Neutrophil (primary cell): ENCODE measurements around the gene DCAF12.
"Not testable (repeated sequence)": the region's sequence is repeated elsewhere in the genome, so short reads cannot be mapped to it uniquely, and the experiment has no call there.

Source experiments
- H3K27ac ChIP-seq: fragments of 200-600 bp; sonication (generic); 2 replicates; pipeline ENCODE4 v1.5.1; 2016; ENCODE audit warnings: mild to moderate bottlenecking, moderate library complexity
- H3K27me3 ChIP-seq: fragments of 200-600 bp; sonication (generic); 2 replicates; pipeline ENCODE4 v1.6.0; 2016; ENCODE audit warnings: mild to moderate bottlenecking
- H3K36me3 ChIP-seq: fragments of 200-600 bp; sonication (generic); 2 replicates; pipeline ENCODE4 v1.5.1; 2017
- H3K4me1 ChIP-seq, 2 experiments: fragments of 200-600 bp in 1 of 2; sonication (generic) in 1 of 2; 1 replicate in 1 of 2; 2 replicates in 1 of 2; pipeline versions ENCODE4 v1.5.1 to v1.6.1; 2013 to 2016; ENCODE audit warnings: low read depth in 1 of 2, low read length in 1 of 2, mild to moderate bottlenecking in 1 of 2, moderate library complexity in 1 of 2; ENCODE audit not compliant: control insufficient read depth in 1 of 2, insufficient read depth in 1 of 2
- H3K4me3 ChIP-seq, 2 experiments: fragments of 200-600 bp in 1 of 2; sonication (generic) in 1 of 2; 1 replicate in 1 of 2; 2 replicates in 1 of 2; pipeline ENCODE4 v1.5.1; 2013 to 2016; ENCODE audit warnings: low read depth in 1 of 2, low read length in 1 of 2, mild to moderate bottlenecking in 1 of 2, moderate library complexity in 1 of 2
- H3K9me3 ChIP-seq: fragments of 200-600 bp; sonication (generic); 2 replicates; pipeline ENCODE4 v1.5.1; 2016
- CTCF ChIP-seq: fragments of 200-600 bp; sonication (generic); IDR thresholded peaks from 2 replicates; pipeline ENCODE4 v1.5.1; 2016; ENCODE audit warnings: antibody characterized with exemption

Gene DCAF12

GRCh38 chr9:34145165-34145564 is 18.7 kb upstream of the DCAF12 start:
- Histone ChIP-seq H3K4me1 (peaks cover 5 to 9% of the 10 kb centered on the region in 2 experiments), H3K36me3 (no peaks in the 10 kb centered on the region), H3K27me3 (no peaks in the 10 kb centered on the region), H3K27ac (no peak overlapping the region), H3K4me3 (no peak overlapping the region), H3K9me3 (no peaks in the 10 kb centered on the region)
- no peak for TF ChIP-seq CTCF

DNA sequence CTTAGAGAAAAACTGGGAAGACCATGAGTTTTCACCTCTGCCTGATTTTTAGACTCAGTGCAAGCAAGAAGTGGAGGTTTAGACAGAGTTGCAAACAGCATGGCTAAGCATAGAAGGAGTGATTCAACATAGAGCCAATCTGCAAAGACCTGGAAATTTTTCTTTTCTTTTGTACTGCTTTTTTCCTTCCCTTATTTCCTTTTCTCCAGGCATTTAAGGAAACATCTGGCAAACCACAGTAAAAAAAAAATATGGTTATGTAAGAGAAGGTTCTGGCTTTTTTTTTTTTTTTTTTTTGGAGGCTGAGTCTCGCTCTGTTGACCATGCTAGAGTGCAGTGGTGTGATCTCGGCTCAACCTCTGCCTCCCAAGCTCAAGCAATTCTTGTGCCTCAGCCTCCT is 16.6 kb upstream of the DCAF12 start:
- Histone ChIP-seq H3K4me3 (no peak overlapping the region), H3K4me1 (peaks cover 9 to 10% of the 10 kb centered on the region in 2 experiments), H3K36me3 (no peaks in the 10 kb centered on the region), H3K9me3 (no peaks in the 10 kb centered on the region), H3K27me3 (no peaks in the 10 kb centered on the region), H3K27ac (no peak overlapping the region)
- TF ChIP-seq CTCF: no peak

GRCh38 chr9:34140853-34141252 is 14.4 kb upstream of the DCAF12 start:
- Histone ChIP-seq H3K4me3 (no peak overlapping the region), H3K27ac (no peak overlapping the region), H3K9me3 (no peaks in the 10 kb centered on the region), H3K4me1 (peaks cover 9 to 10% of the 10 kb centered on the region in 2 experiments), H3K36me3 (no peaks in the 10 kb centered on the region), H3K27me3 (no peaks in the 10 kb centered on the region)
- TF ChIP-seq CTCF: no peak

DNA sequence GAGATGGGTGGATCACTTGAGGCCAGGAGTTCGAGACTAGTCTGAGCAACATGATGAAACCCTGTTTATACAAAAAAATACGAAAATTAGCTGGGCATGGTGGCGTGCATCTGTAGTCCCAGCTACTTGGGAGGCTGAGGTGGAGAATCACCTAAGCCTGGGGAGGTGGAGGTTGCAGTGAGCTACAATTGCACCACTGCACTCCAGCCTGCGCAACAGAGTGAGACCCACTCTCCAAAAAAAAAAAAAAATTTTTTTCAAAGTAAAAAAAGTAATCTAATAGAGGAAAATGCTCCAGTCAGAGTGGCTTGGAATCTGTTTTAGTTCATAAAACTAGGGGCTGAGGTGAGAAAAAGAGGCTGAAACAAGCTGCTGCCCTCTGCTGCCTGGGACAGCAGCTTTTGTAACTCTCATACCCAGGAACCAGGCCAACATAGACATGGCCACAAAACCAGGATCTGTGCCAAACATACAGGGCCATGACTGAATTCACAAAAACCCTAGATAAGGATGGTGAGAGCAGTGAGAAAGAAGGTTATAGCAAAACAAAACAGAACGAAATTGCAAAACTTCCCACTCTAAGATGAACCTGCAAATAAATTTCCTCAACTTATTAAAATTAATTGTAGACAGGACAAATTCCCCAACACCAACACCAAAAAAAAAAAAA is 13.1 kb upstream of the DCAF12 start:
- no peaks in the 10 kb centered on the region for H3K36me3 ChIP-seq
- TF ChIP-seq CTCF: no peak
- no peaks in the 10 kb centered on the region for H3K9me3 ChIP-seq
- no peaks in the 10 kb centered on the region for H3K27me3 ChIP-seq
- H3K27ac ChIP-seq: no peak overlapping the region
- peaks cover 9 to 10% of the 10 kb centered on the region in 2 experiments for H3K4me1 ChIP-seq
- H3K4me3 ChIP-seq: no peak overlapping the region

DNA sequence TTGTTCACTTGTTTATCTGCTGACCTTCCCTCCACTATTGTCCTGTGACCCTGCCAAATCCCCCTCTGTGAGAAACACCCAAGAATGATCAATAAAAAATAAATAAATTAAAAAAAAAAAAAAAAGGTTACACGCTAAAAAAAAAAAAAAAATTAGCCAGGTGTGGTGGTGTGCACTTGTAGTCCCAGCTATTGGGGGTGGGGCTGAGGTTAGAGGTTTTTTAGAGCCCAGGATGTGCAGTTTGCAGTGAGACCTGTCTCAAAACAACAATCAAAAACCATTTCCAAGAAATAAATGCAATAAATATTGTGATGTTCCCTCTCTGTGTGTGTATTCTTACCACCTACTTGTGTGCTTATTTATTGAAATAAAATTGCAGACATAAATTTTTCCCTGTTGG is 12.1 kb upstream of the DCAF12 start:
- H3K27me3 ChIP-seq, H3K4me3 ChIP-seq, H3K9me3 ChIP-seq, H3K27ac ChIP-seq, H3K36me3 ChIP-seq: not testable (repeated sequence)
- H3K4me1 ChIP-seq: peaks cover 9 to 10% of the 10 kb centered on the region in 2 experiments

GRCh38 chr9:34134521-34134920 is 8.0 kb upstream of the DCAF12 start:
- no peaks in the 10 kb centered on the region for H3K9me3 ChIP-seq
- no peaks in the 10 kb centered on the region for H3K27me3 ChIP-seq
- peaks cover 0 to 2% of the 10 kb centered on the region in 2 experiments for H3K4me1 ChIP-seq
- H3K4me3 ChIP-seq: no peak overlapping the region
- no peak for TF ChIP-seq CTCF
- H3K36me3 ChIP-seq: no peaks in the 10 kb centered on the region
- H3K27ac ChIP-seq: no peak overlapping the region
